Eye (tissue), 1 donor: ENCODE results near the gene SGO2.
"Not testable (repeated sequence)": the region's sequence is repeated elsewhere in the genome, so short reads cannot be mapped to it uniquely, and the experiment has no call there.

ENCODE experiments used
- DNase-seq: peaks from one replicate; pipeline ENCODE4 v3.0.0-alpha.2; 2015

The SGO2 gene

GRCh38 chr2:200625958-200626363 is 100.0 kb downstream of the SGO2 start:
- DNase-seq, result no peak

DNA sequence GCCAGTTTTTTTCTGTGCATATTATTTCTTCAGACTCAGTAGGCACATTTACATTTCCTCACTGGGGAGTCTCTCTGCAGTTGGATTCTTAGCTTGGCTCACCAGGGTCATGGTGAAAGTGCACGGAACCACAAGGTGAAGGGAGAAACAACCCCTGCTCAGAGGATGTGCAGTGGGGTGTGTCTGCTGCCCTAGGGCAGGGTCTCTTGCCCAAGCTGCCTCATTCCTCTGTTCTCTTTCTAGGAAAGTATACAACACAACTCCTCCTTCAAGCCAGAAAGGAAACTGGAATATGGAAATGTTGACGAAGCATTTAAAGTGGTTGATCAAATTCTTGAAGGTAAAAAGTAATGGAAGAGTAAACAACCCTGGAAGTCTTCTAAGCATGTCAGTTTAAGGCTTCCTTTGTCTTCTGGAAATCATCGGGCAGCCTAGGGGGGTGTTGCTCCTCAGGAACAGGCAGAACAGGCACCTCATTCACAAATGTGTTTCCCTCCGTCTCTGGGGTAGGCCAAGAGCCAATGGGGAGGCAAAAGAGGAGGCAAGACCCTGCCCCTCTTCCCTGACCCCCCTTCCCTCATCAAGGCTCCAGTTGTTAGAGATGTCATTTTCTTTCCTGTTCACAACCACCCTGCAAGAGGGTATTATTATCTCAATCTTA is 101.2 kb downstream of the SGO2 start:
- no peak for DNase-seq

- DNase-seq, result not testable (repeated sequence)
Observed at GRCh38 chr2:200628461-200628860, 102.5 kb downstream of the SGO2 start.

GRCh38 chr2:200631287-200631686 is 105.3 kb downstream of the SGO2 start:
- DNase-seq, result no peak
